OCI-LY3 (cell line): ENCODE data around the gene POLK.

Experiments
- H2AFZ ChIP-seq: fragments of 200-600, 300-600 bp; shearing (Covaris generic); 2 replicates; pipeline ENCODE4 v1.6.0; 2014; ENCODE audit warnings: antibody characterized with exemption, low read depth, low read length
- H3K27ac ChIP-seq: fragments of 200-600, 300-600 bp; sonication (generic); 2 replicates; pipeline ENCODE4 v1.5.1; 2014; ENCODE audit warnings: mild to moderate bottlenecking, low read length, moderate library complexity, mixed read lengths
- H3K27me3 ChIP-seq: fragments of 200-600, 300-600 bp; sonication (generic); 2 replicates; pipeline ENCODE4 v1.6.1; 2014; ENCODE audit warnings: low read depth, low read length, mixed read lengths
- H3K36me3 ChIP-seq: fragments of 200-600, 300-600 bp; sonication (generic); replicated peaks from 2 replicates; pipeline ENCODE3; 2014; ENCODE audit warnings: low read depth, low read length, mixed read lengths
- H3K4me1 ChIP-seq: fragments of 300-600, 200-600 bp; sonication (generic); 2 replicates; pipeline ENCODE4 v1.6.1; 2014; ENCODE audit warnings: low read length, mixed read lengths
- H3K4me2 ChIP-seq: fragments of 200-600, 300-600 bp; sonication (generic); 2 replicates; pipeline ENCODE4 v1.6.1; 2014; ENCODE audit warnings: low read length, mixed read lengths
- H3K4me3 ChIP-seq: fragments of 300-600, 200-600 bp; sonication (generic); 2 replicates; pipeline ENCODE4 v1.5.1; 2014; ENCODE audit warnings: antibody characterized with exemption, mild to moderate bottlenecking, low read length, moderate library complexity
- H3K79me2 ChIP-seq: fragments of 300-600, 200-600 bp; shearing (Covaris generic); 2 replicates; pipeline ENCODE4 v1.6.1; 2014; ENCODE audit warnings: mild to moderate bottlenecking, low read length, mixed read lengths
- H3K9ac ChIP-seq: fragments of 300-600, 200-600 bp; shearing (Covaris generic); 2 replicates; pipeline ENCODE4 v1.6.0; 2014; ENCODE audit warnings: mild to moderate bottlenecking, low read length, moderate library complexity
- H3K9me3 ChIP-seq: fragments of 200-600, 300-600 bp; shearing (Covaris generic); 2 replicates; pipeline ENCODE4 v1.6.1; 2014; ENCODE audit warnings: low read length, mixed read lengths; ENCODE audit not compliant: insufficient read depth
- H4K20me1 ChIP-seq: fragments of 200-600, 300-600 bp; sonication (generic); 2 replicates; pipeline ENCODE4 v1.6.1; 2016; ENCODE audit warnings: low read length, mixed read lengths; ENCODE audit not compliant: insufficient read depth
- EZH2phosphoT487 ChIP-seq: fragments of 200-600 bp; shearing (Covaris generic); IDR thresholded peaks from 2 replicates; pipeline ENCODE4 v1.6.1; 2018; ENCODE audit warnings: antibody characterized with exemption, mixed run types, low read depth
- TF ChIP-seq, protein P1 (sequence below): fragments of 200-600, 300-600 bp; sonication (generic); IDR thresholded peaks from 2 replicates; pipeline ENCODE4 v1.5.1; 2014; ENCODE audit warnings: antibody characterized with exemption, low read length, low read depth

POLK gene

GRCh38 chr5:75612901-75613300 lies 101.2 kb downstream of the POLK start:
- Histone ChIP-seq H3K4me1 (peaks cover 39% of the 10 kb centered on the region), H3K9me3 (no peaks in the 10 kb centered on the region), H3K27me3 (no peaks in the 10 kb centered on the region), H3K79me2 (no peaks in the 10 kb centered on the region), H3K4me3 (no peak overlapping the region), H3K36me3 (no peaks in the 10 kb centered on the region), H2AFZ (no peak overlapping the region), H3K9ac (no peak overlapping the region), H3K27ac (no peak overlapping the region), H3K4me2 (no peak overlapping the region), H4K20me1 (no peaks in the 10 kb centered on the region)
- TF ChIP-seq, protein P1, sequence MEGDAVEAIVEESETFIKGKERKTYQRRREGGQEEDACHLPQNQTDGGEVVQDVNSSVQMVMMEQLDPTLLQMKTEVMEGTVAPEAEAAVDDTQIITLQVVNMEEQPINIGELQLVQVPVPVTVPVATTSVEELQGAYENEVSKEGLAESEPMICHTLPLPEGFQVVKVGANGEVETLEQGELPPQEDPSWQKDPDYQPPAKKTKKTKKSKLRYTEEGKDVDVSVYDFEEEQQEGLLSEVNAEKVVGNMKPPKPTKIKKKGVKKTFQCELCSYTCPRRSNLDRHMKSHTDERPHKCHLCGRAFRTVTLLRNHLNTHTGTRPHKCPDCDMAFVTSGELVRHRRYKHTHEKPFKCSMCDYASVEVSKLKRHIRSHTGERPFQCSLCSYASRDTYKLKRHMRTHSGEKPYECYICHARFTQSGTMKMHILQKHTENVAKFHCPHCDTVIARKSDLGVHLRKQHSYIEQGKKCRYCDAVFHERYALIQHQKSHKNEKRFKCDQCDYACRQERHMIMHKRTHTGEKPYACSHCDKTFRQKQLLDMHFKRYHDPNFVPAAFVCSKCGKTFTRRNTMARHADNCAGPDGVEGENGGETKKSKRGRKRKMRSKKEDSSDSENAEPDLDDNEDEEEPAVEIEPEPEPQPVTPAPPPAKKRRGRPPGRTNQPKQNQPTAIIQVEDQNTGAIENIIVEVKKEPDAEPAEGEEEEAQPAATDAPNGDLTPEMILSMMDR = no peak
- TF ChIP-seq EZH2phosphoT487 = no peak

DNA sequence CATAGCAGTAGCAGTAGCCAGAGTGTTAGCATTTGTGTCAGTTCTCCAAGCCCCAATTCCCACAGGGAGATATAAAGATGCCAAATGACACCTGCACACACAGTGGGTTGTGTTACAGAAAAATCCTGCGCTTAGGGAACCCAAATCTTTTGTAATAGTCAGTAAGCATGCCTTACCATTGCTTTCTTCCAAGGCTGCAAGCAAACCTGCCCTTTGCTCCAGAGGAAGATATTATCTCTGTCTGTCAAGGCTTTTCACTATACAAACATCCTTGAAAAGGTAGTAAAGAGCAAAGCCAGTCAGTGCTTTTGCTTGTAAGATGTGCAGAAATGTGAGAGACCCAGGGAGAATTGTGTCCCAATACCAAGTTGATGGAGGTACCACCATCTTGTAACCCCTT lies 102.5 kb downstream of the POLK start:
- peaks cover 29% of the 10 kb centered on the region for H3K4me1 ChIP-seq
- no peaks in the 10 kb centered on the region for H3K9me3 ChIP-seq
- no peak overlapping the region for H3K9ac ChIP-seq
- no peaks in the 10 kb centered on the region for H3K27me3 ChIP-seq
- H4K20me1 ChIP-seq = no peaks in the 10 kb centered on the region
- no peak overlapping the region for H2AFZ ChIP-seq
- H3K79me2 ChIP-seq = no peaks in the 10 kb centered on the region
- no peak overlapping the region for H3K4me2 ChIP-seq
- no peak overlapping the region for H3K27ac ChIP-seq
- no peak overlapping the region for H3K4me3 ChIP-seq
- H3K36me3 ChIP-seq = no peaks in the 10 kb centered on the region
- no peak for TF ChIP-seq EZH2phosphoT487
- TF ChIP-seq, protein P1 = no peak

DNA sequence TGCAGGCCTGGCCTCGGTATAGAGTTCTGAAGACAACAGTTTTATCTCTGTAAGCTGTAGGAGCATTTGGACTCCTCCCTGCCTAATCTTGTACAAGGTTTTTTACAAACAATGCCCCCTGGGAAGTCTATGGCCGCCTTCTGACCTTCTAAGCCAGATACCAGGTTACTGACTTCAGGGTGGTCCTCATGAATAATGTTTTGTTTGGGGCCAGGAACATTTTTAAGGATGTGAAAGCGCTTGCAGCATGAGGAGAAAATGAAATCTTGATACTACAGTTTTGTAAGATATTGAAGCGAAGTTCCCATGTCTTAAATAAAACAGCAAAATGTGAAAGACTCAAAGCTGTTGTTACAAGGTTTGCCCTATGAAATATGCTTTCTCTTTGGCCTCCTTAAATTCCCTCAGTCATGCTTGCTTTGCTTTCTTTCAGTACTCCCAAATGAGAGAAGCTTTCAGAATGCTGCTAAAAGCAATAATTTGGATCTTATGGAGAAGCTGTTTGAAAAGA lies 104.7 kb downstream of the POLK start:
- no peak for TF ChIP-seq EZH2phosphoT487
- TF ChIP-seq, protein P1 = no peak
- H3K27me3 ChIP-seq = no peaks in the 10 kb centered on the region
- H3K4me2 ChIP-seq = no peak overlapping the region
- H3K79me2 ChIP-seq = no peaks in the 10 kb centered on the region
- peaks cover 35% of the 10 kb centered on the region for H3K4me1 ChIP-seq
- H3K9me3 ChIP-seq = no peaks in the 10 kb centered on the region
- H3K9ac ChIP-seq = no peak overlapping the region
- no peak overlapping the region for H3K27ac ChIP-seq
- no peak overlapping the region for H3K4me3 ChIP-seq
- no peak overlapping the region for H2AFZ ChIP-seq
- no peaks in the 10 kb centered on the region for H3K36me3 ChIP-seq
- no peaks in the 10 kb centered on the region for H4K20me1 ChIP-seq

DNA sequence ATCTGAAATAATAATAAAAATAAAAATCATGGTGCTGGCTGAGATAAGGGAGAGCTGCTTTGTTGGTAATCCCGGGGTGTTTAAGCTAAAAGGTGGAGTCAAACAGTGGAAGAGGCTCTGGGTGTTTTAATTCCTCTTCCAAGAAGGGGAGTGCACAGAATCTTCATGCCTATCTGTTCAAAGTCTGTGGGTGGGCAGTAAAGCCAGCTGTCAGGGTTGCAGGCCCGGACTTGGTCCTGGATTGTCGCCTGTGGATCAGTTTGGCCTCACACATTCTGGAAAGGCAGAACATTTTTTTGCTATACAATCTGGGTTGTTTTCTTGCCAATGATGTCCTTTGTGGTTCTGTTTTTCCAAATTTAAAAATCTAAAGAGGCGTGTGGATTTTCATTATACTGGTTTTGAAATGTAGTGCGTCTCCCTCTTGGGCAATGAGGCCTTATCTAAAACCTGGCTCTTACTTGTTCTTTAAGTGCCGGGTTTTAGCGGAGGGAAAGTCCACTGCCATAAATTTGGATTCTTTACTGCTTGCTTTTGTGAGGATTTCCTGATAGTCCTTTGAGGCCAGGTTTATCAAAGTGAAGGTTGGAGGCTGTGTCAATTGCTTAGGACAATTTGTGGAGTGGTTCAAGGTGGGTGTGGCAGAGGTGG lies 105.4 kb downstream of the POLK start:
- no peaks in the 10 kb centered on the region for H3K9me3 ChIP-seq
- no peak overlapping the region for H3K27ac ChIP-seq
- no peaks in the 10 kb centered on the region for H3K27me3 ChIP-seq
- H3K4me2 ChIP-seq = no peak overlapping the region
- H4K20me1 ChIP-seq = no peaks in the 10 kb centered on the region
- TF ChIP-seq, protein P1 = no peak
- TF ChIP-seq EZH2phosphoT487 = no peak
- H2AFZ ChIP-seq = no peak overlapping the region
- no peaks in the 10 kb centered on the region for H3K79me2 ChIP-seq
- no peak overlapping the region for H3K4me3 ChIP-seq
- peaks cover 32% of the 10 kb centered on the region for H3K4me1 ChIP-seq
- no peaks in the 10 kb centered on the region for H3K36me3 ChIP-seq
- no peak overlapping the region for H3K9ac ChIP-seq
